ENCODE measurements around the gene PUS1.
"Not testable (repeated sequence)": the region's sequence is repeated elsewhere in the genome, so short reads cannot be mapped to it uniquely, and the experiment has no call there.

Gene PUS1

DNA sequence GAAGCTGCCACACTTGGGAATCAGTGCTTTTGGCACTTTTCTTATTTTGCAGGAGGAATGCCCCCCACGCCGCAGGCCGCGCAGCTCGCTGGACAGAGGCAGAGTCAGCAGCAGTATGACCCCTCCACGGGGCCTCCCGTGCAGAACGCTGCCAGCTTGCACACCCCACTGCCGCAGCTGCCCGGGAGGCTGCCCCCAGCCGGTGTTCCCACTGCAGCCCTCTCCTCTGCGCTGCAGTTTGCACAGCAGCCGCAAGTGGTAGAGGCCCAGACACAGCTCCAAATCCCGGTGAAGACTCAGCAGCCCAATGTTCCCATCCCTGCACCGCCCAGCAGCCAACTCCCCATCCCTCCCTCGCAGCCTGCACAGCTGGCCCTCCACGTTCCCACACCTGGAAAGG is 53.0 kb downstream of the PUS1 start:
- Histone ChIP-seq H3K36me3 (ENCODE audit: control insufficient read depth in 1 of 2, insufficient read depth in 2 of 2, low read length in 2 of 2) (peaks cover 46 to 61% of the 10 kb centered on the region in 2 donors), H3K4me3 (ENCODE audit: low read depth in 1 of 2, low read length in 2 of 2) (no peak overlapping the region), H3K4me1 (ENCODE audit: control insufficient read depth in 1 of 2, insufficient read depth in 2 of 2, low read length in 2 of 2) (no peaks in the 10 kb centered on the region)

DNA sequence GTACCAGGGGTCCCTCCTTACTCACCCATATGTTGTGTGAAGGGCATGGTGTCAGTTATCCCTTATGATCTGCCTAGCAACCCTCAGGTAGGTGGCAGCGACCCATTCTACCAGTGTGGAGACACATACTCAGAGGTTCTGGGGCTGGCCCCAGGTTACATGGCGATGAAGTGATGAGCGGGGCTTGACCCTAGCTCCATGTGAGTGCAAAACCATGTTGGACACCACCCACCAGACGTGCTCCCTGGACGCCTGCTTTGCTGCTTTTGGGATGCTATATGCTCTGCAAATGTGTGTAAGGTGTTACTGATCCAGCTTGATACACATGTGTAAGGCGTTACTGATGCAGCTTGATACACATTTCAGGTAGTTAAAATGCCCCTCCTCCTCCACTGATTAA is 54.0 kb downstream of the PUS1 start:
- peaks cover 0 to 5% of the 10 kb centered on the region in 2 donors for H3K4me1 ChIP-seq (ENCODE audit: control insufficient read depth in 1 of 2, insufficient read depth in 2 of 2, low read length in 2 of 2)
- H3K36me3 ChIP-seq (ENCODE audit: control insufficient read depth in 1 of 2, insufficient read depth in 2 of 2, low read length in 2 of 2), result peaks cover 54 to 70% of the 10 kb centered on the region in 2 donors
- no peak overlapping the region for H3K27ac ChIP-seq (ENCODE audit: low read length)
- H3K9me3 ChIP-seq (ENCODE audit: control insufficient read depth in 1 of 2, low read length in 2 of 2), result no peaks in the 10 kb centered on the region
- H3K27me3 ChIP-seq (ENCODE audit: low read depth, low read length), result no peaks in the 10 kb centered on the region
- no peak overlapping the region for H3K4me3 ChIP-seq (ENCODE audit: low read depth in 1 of 2, low read length in 2 of 2)

More for the DNA sequence above, 53.0 kb downstream of the PUS1 start:
- no peak overlapping the region for H3K27ac ChIP-seq (ENCODE audit: low read length)
- no peaks in the 10 kb centered on the region for H3K27me3 ChIP-seq (ENCODE audit: low read depth, low read length)
- no peaks in the 10 kb centered on the region for H3K9me3 ChIP-seq (ENCODE audit: control insufficient read depth in 1 of 2, low read length in 2 of 2)

DNA sequence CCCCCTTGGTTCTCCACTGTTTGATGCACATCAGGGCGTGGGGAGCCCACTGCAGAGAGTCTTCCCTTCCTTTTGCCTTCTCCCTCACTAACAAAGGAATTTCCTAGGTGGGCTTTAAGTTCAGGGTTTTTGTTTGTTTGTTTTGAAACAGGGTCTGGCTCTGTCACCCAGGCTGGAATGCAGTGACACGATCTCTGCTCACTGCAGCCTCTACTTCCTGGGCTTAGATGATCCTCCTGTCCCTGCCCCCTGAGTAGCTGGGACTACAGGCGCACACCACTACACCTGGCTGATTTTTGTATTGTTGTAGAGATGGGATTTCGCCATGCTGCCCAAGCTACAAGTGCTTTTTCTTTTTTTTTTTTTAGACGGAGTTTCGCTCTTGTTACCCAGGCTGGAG is 54.5 kb downstream of the PUS1 start:
- H3K4me3 ChIP-seq (ENCODE audit: low read depth in 1 of 2, low read length in 2 of 2), result no peak overlapping the region
- peaks cover 0 to 5% of the 10 kb centered on the region in 2 donors for H3K4me1 ChIP-seq (ENCODE audit: control insufficient read depth in 1 of 2, insufficient read depth in 2 of 2, low read length in 2 of 2)
- H3K27me3 ChIP-seq (ENCODE audit: low read depth, low read length), result no peaks in the 10 kb centered on the region
- no peaks in the 10 kb centered on the region for H3K9me3 ChIP-seq (ENCODE audit: control insufficient read depth in 1 of 2, low read length in 2 of 2)
- no peak overlapping the region for H3K27ac ChIP-seq (ENCODE audit: low read length)
- H3K36me3 ChIP-seq (ENCODE audit: control insufficient read depth in 1 of 2, insufficient read depth in 2 of 2, low read length in 2 of 2), result peaks cover 59 to 75% of the 10 kb centered on the region in 2 donors

DNA sequence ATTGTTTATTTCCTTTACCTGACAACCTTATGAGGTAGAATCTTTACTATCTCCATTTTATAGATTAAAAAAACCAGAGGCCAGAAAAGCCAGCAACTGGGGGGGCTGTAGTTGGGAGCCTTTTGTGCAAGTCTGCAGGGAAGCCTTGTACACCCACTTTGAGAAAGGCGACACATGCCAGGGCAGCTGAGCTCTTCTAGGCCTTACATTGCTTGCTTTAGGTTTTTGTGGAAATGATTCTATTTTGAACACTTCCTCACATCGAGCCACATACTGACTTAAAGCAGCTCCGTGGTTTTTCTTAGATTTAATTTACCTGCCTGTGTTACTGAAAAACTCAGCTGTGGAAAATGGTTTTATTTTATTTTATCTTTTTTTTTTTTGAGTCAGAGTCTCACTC is 55.3 kb downstream of the PUS1 start:
- Histone ChIP-seq H3K27ac (ENCODE audit: low read length) (no peak overlapping the region), H3K27me3 (ENCODE audit: low read depth, low read length) (no peaks in the 10 kb centered on the region), H3K4me1 (ENCODE audit: control insufficient read depth in 1 of 2, insufficient read depth in 2 of 2, low read length in 2 of 2) (peaks cover 0 to 5% of the 10 kb centered on the region in 2 donors), H3K4me3 (ENCODE audit: low read depth in 1 of 2, low read length in 2 of 2) (no peak overlapping the region), H3K36me3 (ENCODE audit: control insufficient read depth in 1 of 2, insufficient read depth in 2 of 2, low read length in 2 of 2) (peaks cover 67 to 83% of the 10 kb centered on the region in 2 donors), H3K9me3 (ENCODE audit: control insufficient read depth in 1 of 2, low read length in 2 of 2) (no peaks in the 10 kb centered on the region)

GRCh38 chr12:131985510-131985875 is 56.4 kb downstream of the PUS1 start:
- not testable (repeated sequence) for H3K27me3 ChIP-seq (ENCODE audit: low read depth, low read length); H3K4me1 ChIP-seq (ENCODE audit: control insufficient read depth in 1 of 2, insufficient read depth in 2 of 2, low read length in 2 of 2); H3K9me3 ChIP-seq (ENCODE audit: control insufficient read depth in 1 of 2, low read length in 2 of 2); H3K27ac ChIP-seq (ENCODE audit: low read length); H3K4me3 ChIP-seq (ENCODE audit: low read depth in 1 of 2, low read length in 2 of 2)
- peaks cover 70 to 85% of the 10 kb centered on the region in 2 donors for H3K36me3 ChIP-seq (ENCODE audit: control insufficient read depth in 1 of 2, insufficient read depth in 2 of 2, low read length in 2 of 2)

DNA sequence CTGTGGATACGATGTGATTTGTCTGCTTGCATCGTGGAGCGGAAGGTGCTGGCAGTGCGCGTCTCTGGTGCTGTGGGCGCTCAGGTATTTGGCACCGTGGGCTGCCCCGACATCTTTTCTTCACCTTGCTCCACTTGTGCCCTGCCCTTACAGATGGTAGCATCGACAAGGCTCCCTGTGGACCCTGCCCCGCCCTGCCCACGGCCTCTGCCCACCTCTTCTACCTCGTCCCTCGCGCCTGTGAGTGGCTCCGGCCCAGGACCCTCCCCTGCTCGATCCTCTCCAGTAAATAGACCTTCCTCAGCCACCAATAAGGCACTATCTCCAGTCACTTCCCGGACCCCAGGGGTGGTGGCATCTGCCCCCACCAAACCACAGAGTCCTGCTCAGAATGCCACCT is 57.3 kb downstream of the PUS1 start:
- peaks cover 0 to 5% of the 10 kb centered on the region in 2 donors for H3K4me1 ChIP-seq (ENCODE audit: control insufficient read depth in 1 of 2, insufficient read depth in 2 of 2, low read length in 2 of 2)
- H3K9me3 ChIP-seq (ENCODE audit: control insufficient read depth in 1 of 2, low read length in 2 of 2), result no peaks in the 10 kb centered on the region
- no peak overlapping the region for H3K27ac ChIP-seq (ENCODE audit: low read length)
- peaks cover 66 to 85% of the 10 kb centered on the region in 2 donors for H3K36me3 ChIP-seq (ENCODE audit: control insufficient read depth in 1 of 2, insufficient read depth in 2 of 2, low read length in 2 of 2)
- no peaks in the 10 kb centered on the region for H3K27me3 ChIP-seq (ENCODE audit: low read depth, low read length)
- H3K4me3 ChIP-seq (ENCODE audit: low read depth in 1 of 2, low read length in 2 of 2), result no peak overlapping the region

DNA sequence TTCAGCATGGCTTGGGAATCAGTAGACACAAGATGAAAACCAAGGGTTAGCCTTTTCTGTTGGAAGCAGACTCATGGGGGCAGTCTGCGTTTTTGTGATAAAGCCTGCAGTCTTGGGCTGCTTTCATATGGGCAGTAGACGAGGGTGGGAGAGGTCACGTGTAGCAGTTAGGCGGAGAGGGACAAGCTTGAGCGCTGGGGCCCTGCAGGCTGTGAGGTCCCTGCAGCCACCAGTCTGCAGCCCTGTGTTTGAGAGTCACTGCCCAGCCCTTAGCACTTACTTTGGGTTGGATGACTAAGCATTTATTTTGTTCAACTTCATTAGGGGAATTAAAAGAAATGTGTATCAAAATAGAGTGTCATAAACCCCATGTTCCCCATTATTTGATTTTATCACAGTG is 57.8 kb downstream of the PUS1 start:
- Histone ChIP-seq H3K4me3 (ENCODE audit: low read depth in 1 of 2, low read length in 2 of 2) (no peak overlapping the region), H3K36me3 (ENCODE audit: control insufficient read depth in 1 of 2, insufficient read depth in 2 of 2, low read length in 2 of 2) (peaks cover 62 to 85% of the 10 kb centered on the region in 2 donors), H3K9me3 (ENCODE audit: control insufficient read depth in 1 of 2, low read length in 2 of 2) (no peaks in the 10 kb centered on the region), H3K27ac (ENCODE audit: low read length) (no peak overlapping the region), H3K27me3 (ENCODE audit: low read depth, low read length) (no peaks in the 10 kb centered on the region), H3K4me1 (ENCODE audit: control insufficient read depth in 1 of 2, insufficient read depth in 2 of 2, low read length in 2 of 2) (peaks cover 0 to 5% of the 10 kb centered on the region in 2 donors)

DNA sequence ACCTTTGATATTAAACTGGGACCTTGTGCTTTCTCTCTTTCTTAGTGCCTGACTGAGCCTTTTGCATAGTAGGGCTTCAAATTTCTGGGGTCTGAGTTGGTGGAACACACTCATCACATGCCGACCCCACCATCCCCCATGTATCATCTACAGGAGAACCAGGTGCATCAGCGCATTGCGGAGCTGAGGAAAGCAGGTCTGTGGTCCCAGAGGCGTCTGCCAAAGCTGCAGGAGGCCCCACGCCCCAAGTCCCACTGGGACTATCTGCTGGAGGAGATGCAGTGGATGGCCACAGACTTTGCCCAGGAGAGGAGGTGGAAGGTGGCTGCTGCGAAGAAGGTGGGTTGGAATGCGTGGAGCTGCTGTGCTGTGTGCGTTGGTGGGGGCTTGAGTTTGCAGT is 58.5 kb downstream of the PUS1 start:
- H3K36me3 ChIP-seq (ENCODE audit: control insufficient read depth in 1 of 2, insufficient read depth in 2 of 2, low read length in 2 of 2), result peaks cover 62 to 85% of the 10 kb centered on the region in 2 donors
- H3K9me3 ChIP-seq (ENCODE audit: control insufficient read depth in 1 of 2, low read length in 2 of 2), result no peaks in the 10 kb centered on the region
- H3K4me3 ChIP-seq (ENCODE audit: low read depth in 1 of 2, low read length in 2 of 2), result no peak overlapping the region
- H3K27me3 ChIP-seq (ENCODE audit: low read depth, low read length), result no peaks in the 10 kb centered on the region
- no peak overlapping the region for H3K27ac ChIP-seq (ENCODE audit: low read length)
- peaks cover 0 to 5% of the 10 kb centered on the region in 2 donors for H3K4me1 ChIP-seq (ENCODE audit: control insufficient read depth in 1 of 2, insufficient read depth in 2 of 2, low read length in 2 of 2)

GRCh38 chr12:131988054-131988796 is 59.1 kb downstream of the PUS1 start:
- Histone ChIP-seq H3K4me1 (ENCODE audit: control insufficient read depth in 1 of 2, insufficient read depth in 2 of 2, low read length in 2 of 2) (peaks cover 0 to 5% of the 10 kb centered on the region in 2 donors), H3K9me3 (ENCODE audit: control insufficient read depth in 1 of 2, low read length in 2 of 2) (no peaks in the 10 kb centered on the region), H3K36me3 (ENCODE audit: control insufficient read depth in 1 of 2, insufficient read depth in 2 of 2, low read length in 2 of 2) (peaks cover 65 to 86% of the 10 kb centered on the region in 2 donors), H3K27me3 (ENCODE audit: low read depth, low read length) (no peaks in the 10 kb centered on the region), H3K27ac (ENCODE audit: low read length) (no peak overlapping the region), H3K4me3 (ENCODE audit: low read depth in 1 of 2, low read length in 2 of 2) (no peak overlapping the region)

DNA sequence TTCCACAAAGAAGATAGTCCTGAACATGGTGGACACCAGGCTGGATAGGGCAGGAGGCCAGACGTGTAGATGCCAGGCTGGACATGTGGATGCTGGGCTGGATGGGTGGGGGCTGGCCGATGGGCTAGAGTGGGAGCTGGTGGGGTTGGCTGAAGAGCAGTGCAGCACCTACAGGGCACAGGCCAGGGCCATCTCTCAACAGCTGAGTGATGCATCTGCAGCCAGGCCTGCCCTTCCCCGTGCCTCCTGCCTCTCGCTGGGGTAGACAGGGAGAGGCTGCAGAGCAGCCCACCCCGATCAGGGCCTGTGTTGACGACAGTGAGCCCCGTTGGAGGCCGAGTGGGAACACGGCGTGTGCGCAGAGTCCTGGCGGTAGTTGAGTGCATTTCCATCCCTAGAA is 59.9 kb downstream of the PUS1 start:
- Histone ChIP-seq H3K4me3 (ENCODE audit: low read depth in 1 of 2, low read length in 2 of 2) (no peak overlapping the region), H3K9me3 (ENCODE audit: control insufficient read depth in 1 of 2, low read length in 2 of 2) (no peaks in the 10 kb centered on the region), H3K27me3 (ENCODE audit: low read depth, low read length) (no peaks in the 10 kb centered on the region), H3K4me1 (ENCODE audit: control insufficient read depth in 1 of 2, insufficient read depth in 2 of 2, low read length in 2 of 2) (peaks cover 0 to 5% of the 10 kb centered on the region in 2 donors), H3K36me3 (ENCODE audit: control insufficient read depth in 1 of 2, insufficient read depth in 2 of 2, low read length in 2 of 2) (peaks cover 67 to 86% of the 10 kb centered on the region in 2 donors), H3K27ac (ENCODE audit: low read length) (no peak overlapping the region)

DNA sequence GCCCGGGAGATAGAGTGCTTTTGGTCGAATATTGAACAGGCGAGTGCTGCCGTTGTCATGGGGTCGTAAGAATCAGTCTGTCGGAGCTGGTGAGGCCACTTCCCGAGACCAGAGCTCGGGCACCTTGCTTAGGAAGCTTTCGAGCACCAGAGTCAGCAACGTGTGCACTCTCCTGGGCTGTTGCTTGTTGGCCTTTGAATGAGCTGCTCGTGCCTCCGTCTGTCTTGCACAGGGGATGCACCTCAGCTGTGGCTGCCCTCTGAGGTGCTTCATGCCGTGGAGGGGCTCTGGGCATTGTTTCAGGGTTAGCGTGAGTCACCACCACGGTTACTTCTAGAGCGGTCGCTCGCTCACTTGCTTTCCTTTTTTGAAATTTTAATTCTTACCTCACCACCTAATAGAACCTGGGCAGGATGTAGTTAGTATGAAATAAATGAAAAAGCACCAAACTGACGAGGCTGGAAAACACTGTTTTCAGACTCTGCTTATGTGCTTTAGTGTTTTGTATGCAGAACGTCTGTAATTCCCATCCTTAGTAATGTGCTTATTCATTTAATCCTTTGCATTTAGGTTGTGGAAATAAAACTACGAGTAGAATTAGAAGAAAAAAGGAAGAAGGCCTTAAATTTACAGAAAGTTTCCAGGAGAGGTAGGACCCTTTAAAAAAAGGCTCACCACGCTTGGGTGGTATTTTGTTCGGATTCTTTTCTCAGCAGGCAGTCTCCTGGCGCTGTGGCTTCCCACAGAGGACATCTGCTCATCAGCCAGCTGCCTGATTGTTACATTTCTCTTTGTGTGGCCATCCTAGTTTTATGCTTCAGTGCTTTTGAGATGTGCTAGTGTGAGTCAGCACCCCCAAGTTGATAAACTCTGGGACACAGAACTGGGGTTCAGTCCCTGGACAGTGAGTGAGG is 61.2 kb downstream of the PUS1 start:
- no peak overlapping the region for H3K27ac ChIP-seq (ENCODE audit: low read length)
- H3K4me1 ChIP-seq (ENCODE audit: control insufficient read depth in 1 of 2, insufficient read depth in 2 of 2, low read length in 2 of 2), result peaks cover 0 to 5% of the 10 kb centered on the region in 2 donors
- no peaks in the 10 kb centered on the region for H3K9me3 ChIP-seq (ENCODE audit: control insufficient read depth in 1 of 2, low read length in 2 of 2)
- H3K27me3 ChIP-seq (ENCODE audit: low read depth, low read length), result no peaks in the 10 kb centered on the region
- no peak overlapping the region for H3K4me3 ChIP-seq (ENCODE audit: low read depth in 1 of 2, low read length in 2 of 2)
- peaks cover 67 to 90% of the 10 kb centered on the region in 2 donors for H3K36me3 ChIP-seq (ENCODE audit: control insufficient read depth in 1 of 2, insufficient read depth in 2 of 2, low read length in 2 of 2)

Measured in muscle layer of duodenum (tissue), 2 donors.